HG02642 (cell line): ENCODE measurements around the gene RABGAP1L.
"Not testable (repeated sequence)": the region's sequence is repeated elsewhere in the genome, so short reads cannot be mapped to it uniquely, and the experiment has no call there.

ENCODE experiments used
- ATAC-seq: cut with Tn5 transposase; IDR thresholded peaks from one replicate; pipeline ENCODE4 v1.9.1; 2021; ENCODE audit warnings: mild to moderate bottlenecking; ENCODE audit not compliant: unreplicated experiment, poor library complexity

The RABGAP1L gene

GRCh38 chr1:174690266-174690665 is 530.9 kb downstream of the RABGAP1L start:
- no peak for ATAC-seq

GRCh38 chr1:174692313-174692712 is 533.0 kb downstream of the RABGAP1L start:
- ATAC-seq: no peak

- ATAC-seq: no peak
These were observed 533.8 kb downstream of the RABGAP1L start for GRCh38 chr1:174693085-174693484.

- ATAC-seq: not testable (repeated sequence)
These were observed 534.2 kb downstream of the RABGAP1L start for GRCh38 chr1:174693539-174693938.

GRCh38 chr1:174696026-174696821 is 536.9 kb downstream of the RABGAP1L start:
- no peak for ATAC-seq

GRCh38 chr1:174700314-174700713 is 541.0 kb downstream of the RABGAP1L start:
- ATAC-seq: no peak

- no peak for ATAC-seq
These were observed 541.5 kb downstream of the RABGAP1L start for GRCh38 chr1:174700775-174701174.

- ATAC-seq: no peak
These were observed 542.2 kb downstream of the RABGAP1L start for GRCh38 chr1:174701565-174701964.

GRCh38 chr1:174702011-174702410 is 542.7 kb downstream of the RABGAP1L start:
- no peak for ATAC-seq

GRCh38 chr1:174703309-174703708 is 544.0 kb downstream of the RABGAP1L start:
- no peak for ATAC-seq

GRCh38 chr1:174704300-174704699 is 545.0 kb downstream of the RABGAP1L start:
- no peak for ATAC-seq

GRCh38 chr1:174710868-174711845 is 551.8 kb downstream of the RABGAP1L start:
- ATAC-seq: no peak

- ATAC-seq: not testable (repeated sequence)
These were observed 552.5 kb downstream of the RABGAP1L start for GRCh38 chr1:174711848-174712247.

GRCh38 chr1:174712541-174712940 is 553.2 kb downstream of the RABGAP1L start:
- ATAC-seq: no peak

- ATAC-seq: no peak
These were observed 554.5 kb downstream of the RABGAP1L start for GRCh38 chr1:174713796-174714195.

- no peak for ATAC-seq
These were observed 559.9 kb downstream of the RABGAP1L start for GRCh38 chr1:174719194-174719593.

GRCh38 chr1:174720618-174721017 is 561.3 kb downstream of the RABGAP1L start:
- no peak for ATAC-seq

GRCh38 chr1:174721246-174721645 is 561.9 kb downstream of the RABGAP1L start:
- no peak for ATAC-seq

- no peak for ATAC-seq
These were observed 564.5 kb downstream of the RABGAP1L start for GRCh38 chr1:174723816-174724215.

GRCh38 chr1:174724219-174724618 is 564.9 kb downstream of the RABGAP1L start:
- ATAC-seq: no peak
